Measurements from ENCODE around the gene ERICH6B. TPM values are rescaled to one million over a fixed set of nuclear protein-coding genes. Genes with fewer than 3 reads are reported as not detected.
"Not testable (repeated sequence)": the region's sequence is repeated elsewhere in the genome, so short reads cannot be mapped to it uniquely, and the experiment has no call there.

Gene ERICH6B
- not detected for total RNA-seq

DNA sequence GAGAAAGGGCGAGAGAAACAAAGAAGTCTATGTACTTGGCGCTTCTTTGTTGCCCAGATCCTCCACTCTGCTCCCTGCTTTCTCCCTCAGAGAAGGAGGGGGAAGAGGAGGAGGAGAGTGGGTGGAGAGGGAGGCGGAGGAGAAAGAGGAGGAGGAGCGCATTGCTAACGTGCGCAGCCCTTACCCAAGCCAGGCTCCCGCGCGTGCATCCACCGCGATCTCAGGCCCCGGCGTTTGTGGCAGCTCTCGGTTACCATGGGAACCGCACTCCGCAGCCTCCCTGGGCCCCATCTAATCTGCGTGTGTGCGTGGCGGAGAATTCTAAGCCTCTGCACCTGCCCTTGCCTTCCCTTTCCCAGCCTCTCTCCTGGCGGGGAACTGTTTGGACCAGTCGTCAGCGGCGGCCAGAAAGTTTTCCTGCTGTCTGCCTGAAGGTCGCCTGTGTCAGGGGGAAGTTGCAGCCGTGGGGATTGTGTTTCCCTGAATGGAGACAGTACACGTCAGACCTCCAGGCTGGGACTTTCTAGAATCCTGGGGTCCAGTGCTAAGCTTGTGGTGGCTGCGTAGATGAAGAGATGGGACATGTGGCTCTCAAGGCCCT, at the start of gene ERICH6B:
Gene ERICH6B, minus strand, starts transcription at position 239 of the 601 bp plus-strand sequence. CDS start 18,734 bp downstream, outside the sequence.
- peaks cover 0 to 6% (median 0%) of the 10 kb centered on the region in 3 donors for H3K4me1 ChIP-seq (ENCODE audit: control insufficient read depth in 3 of 3, insufficient read depth in 3 of 3, low read length in 3 of 3)
- H3K36me3 ChIP-seq (ENCODE audit: control insufficient read depth in 3 of 3, insufficient read depth in 3 of 3, low read length in 3 of 3) = no peaks in the 10 kb centered on the region
- H3K27ac ChIP-seq (ENCODE audit: low read depth, low read length) = no peak within 1 kb of the TSS
- peaks cover 4 to 24% (median 12%) of the 10 kb centered on the region in 3 donors for H3K27me3 ChIP-seq (ENCODE audit: control insufficient read depth in 3 of 3, insufficient read depth in 3 of 3, low read length in 3 of 3)
- no peak within 1 kb of the TSS for H3K9ac ChIP-seq (ENCODE audit: low read depth in 1 of 3, low read length in 3 of 3)
- H3K9me3 ChIP-seq (ENCODE audit: control insufficient read depth in 3 of 3, low read length in 3 of 3) = no peaks in the 10 kb centered on the region
- peak within 1 kb of the TSS in 2 of 3 donors; percentile 32 to 45 for H3K4me3 ChIP-seq (ENCODE audit: low read length in 3 of 3)

DNA sequence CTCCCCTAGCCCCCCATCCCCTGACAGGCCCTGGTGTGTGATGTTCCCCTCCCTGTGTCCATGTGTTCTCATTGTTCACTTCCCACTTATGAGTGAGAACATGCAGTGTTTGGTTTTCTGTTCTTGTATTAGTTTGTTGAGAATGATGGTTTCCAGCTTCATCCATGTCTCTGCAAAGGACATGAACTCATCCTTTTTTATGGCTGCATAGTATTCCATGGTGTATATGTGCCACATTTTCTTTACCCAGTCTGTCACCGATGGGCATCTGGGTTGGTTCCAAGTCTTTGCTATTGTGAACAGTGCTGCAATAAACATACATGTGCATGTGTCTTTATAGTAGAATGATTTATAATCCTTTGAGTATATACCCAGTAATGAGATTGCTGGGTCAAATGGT, 47.4 kb upstream of the ERICH6B start:
- not testable (repeated sequence) for H3K9ac ChIP-seq (ENCODE audit: low read depth in 1 of 3, low read length in 3 of 3); H3K4me3 ChIP-seq (ENCODE audit: low read length in 3 of 3); H3K9me3 ChIP-seq (ENCODE audit: control insufficient read depth in 3 of 3, low read length in 3 of 3); H3K36me3 ChIP-seq (ENCODE audit: control insufficient read depth in 3 of 3, insufficient read depth in 3 of 3, low read length in 3 of 3); H3K4me1 ChIP-seq (ENCODE audit: control insufficient read depth in 3 of 3, insufficient read depth in 3 of 3, low read length in 3 of 3); H3K27ac ChIP-seq (ENCODE audit: low read depth, low read length); H3K27me3 ChIP-seq (ENCODE audit: control insufficient read depth in 3 of 3, insufficient read depth in 3 of 3, low read length in 3 of 3)

DNA sequence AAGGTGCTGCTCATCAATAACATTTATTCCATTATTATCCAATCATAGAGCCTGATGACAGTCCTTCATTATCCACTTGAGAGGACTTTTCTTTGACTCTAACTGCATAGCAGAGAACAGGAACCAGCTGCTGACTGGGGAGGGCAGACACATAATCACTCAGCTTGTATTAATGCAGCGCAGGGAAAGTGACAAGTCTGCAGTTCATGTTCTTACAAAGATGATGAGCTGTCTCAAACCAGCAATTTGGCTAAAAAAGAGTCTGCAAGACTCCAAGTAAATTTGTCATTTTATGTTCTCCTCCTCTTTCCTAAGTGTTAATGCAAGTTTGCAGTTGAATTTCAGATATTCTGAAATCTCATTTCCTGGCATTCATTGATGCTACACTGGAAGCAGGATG, 46.6 kb upstream of the ERICH6B start:
- Histone ChIP-seq H3K9ac (ENCODE audit: low read depth in 1 of 3, low read length in 3 of 3) (no peak overlapping the region), H3K4me3 (ENCODE audit: low read length in 3 of 3) (no peak overlapping the region), H3K27ac (ENCODE audit: low read depth, low read length) (no peak overlapping the region), H3K4me1 (ENCODE audit: control insufficient read depth in 3 of 3, insufficient read depth in 3 of 3, low read length in 3 of 3) (no peaks in the 10 kb centered on the region), H3K27me3 (ENCODE audit: control insufficient read depth in 3 of 3, insufficient read depth in 3 of 3, low read length in 3 of 3) (no peaks in the 10 kb centered on the region), H3K9me3 (ENCODE audit: control insufficient read depth in 3 of 3, low read length in 3 of 3) (no peaks in the 10 kb centered on the region), H3K36me3 (ENCODE audit: control insufficient read depth in 3 of 3, insufficient read depth in 3 of 3, low read length in 3 of 3) (no peaks in the 10 kb centered on the region)

DNA sequence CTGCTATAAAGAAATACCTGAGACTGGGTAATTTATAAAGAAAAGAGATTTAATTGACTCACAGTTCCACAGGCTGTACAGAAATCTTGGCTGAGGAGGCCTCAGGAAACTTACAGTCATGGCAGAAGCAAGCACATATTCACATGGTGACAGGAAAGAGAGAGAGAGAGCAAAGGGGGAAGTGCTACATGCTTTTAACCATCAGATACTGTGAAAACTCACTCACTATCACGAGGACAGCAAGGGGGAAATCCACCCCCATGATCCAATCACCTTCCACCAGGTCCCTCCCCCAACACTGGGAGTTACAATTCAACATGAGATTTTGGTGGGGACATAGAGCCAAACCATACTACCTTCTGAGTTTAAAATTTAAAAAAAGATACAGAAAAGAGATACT, 44.9 kb upstream of the ERICH6B start:
- H3K9me3 ChIP-seq (ENCODE audit: control insufficient read depth in 3 of 3, low read length in 3 of 3); H3K9ac ChIP-seq (ENCODE audit: low read depth in 1 of 3, low read length in 3 of 3); H3K4me1 ChIP-seq (ENCODE audit: control insufficient read depth in 3 of 3, insufficient read depth in 3 of 3, low read length in 3 of 3); H3K27ac ChIP-seq (ENCODE audit: low read depth, low read length); H3K36me3 ChIP-seq (ENCODE audit: control insufficient read depth in 3 of 3, insufficient read depth in 3 of 3, low read length in 3 of 3); H3K4me3 ChIP-seq (ENCODE audit: low read length in 3 of 3); H3K27me3 ChIP-seq (ENCODE audit: control insufficient read depth in 3 of 3, insufficient read depth in 3 of 3, low read length in 3 of 3): not testable (repeated sequence)

DNA sequence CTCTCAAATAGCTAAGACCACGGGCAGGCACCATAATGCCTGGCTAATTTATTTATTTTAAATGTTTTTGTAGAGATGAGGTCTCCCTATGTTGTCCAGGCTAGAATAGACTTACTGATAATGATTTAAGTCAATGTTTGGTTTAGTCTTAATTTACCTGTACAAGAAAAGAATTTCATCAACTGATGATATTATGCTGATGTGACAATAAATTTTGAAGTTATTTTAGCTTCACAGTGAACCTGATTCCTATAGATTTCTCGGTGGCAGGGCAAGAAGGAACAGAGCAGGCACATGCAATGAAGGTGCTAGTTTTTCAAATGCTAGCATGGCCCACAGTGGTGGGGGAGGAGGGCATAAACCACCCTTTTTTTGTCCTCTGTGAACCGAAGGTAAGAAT, 44.0 kb upstream of the ERICH6B start:
- no peak overlapping the region for H3K4me3 ChIP-seq (ENCODE audit: low read length in 3 of 3)
- no peaks in the 10 kb centered on the region for H3K36me3 ChIP-seq (ENCODE audit: control insufficient read depth in 3 of 3, insufficient read depth in 3 of 3, low read length in 3 of 3)
- H3K9me3 ChIP-seq (ENCODE audit: control insufficient read depth in 3 of 3, low read length in 3 of 3) = no peaks in the 10 kb centered on the region
- H3K27ac ChIP-seq (ENCODE audit: low read depth, low read length) = no peak overlapping the region
- no peaks in the 10 kb centered on the region for H3K4me1 ChIP-seq (ENCODE audit: control insufficient read depth in 3 of 3, insufficient read depth in 3 of 3, low read length in 3 of 3)
- no peak overlapping the region for H3K9ac ChIP-seq (ENCODE audit: low read depth in 1 of 3, low read length in 3 of 3)
- H3K27me3 ChIP-seq (ENCODE audit: control insufficient read depth in 3 of 3, insufficient read depth in 3 of 3, low read length in 3 of 3) = no peaks in the 10 kb centered on the region

GRCh38 chr13:45658586-45659235, 43.2 kb upstream of the ERICH6B start:
- H3K4me1 ChIP-seq (ENCODE audit: control insufficient read depth in 3 of 3, insufficient read depth in 3 of 3, low read length in 3 of 3) = no peaks in the 10 kb centered on the region
- H3K36me3 ChIP-seq (ENCODE audit: control insufficient read depth in 3 of 3, insufficient read depth in 3 of 3, low read length in 3 of 3) = no peaks in the 10 kb centered on the region
- H3K9ac ChIP-seq (ENCODE audit: low read depth in 1 of 3, low read length in 3 of 3) = no peak overlapping the region
- no peak overlapping the region for H3K27ac ChIP-seq (ENCODE audit: low read depth, low read length)
- H3K4me3 ChIP-seq (ENCODE audit: low read length in 3 of 3) = no peak overlapping the region
- H3K9me3 ChIP-seq (ENCODE audit: control insufficient read depth in 3 of 3, low read length in 3 of 3) = no peaks in the 10 kb centered on the region
- no peaks in the 10 kb centered on the region for H3K27me3 ChIP-seq (ENCODE audit: control insufficient read depth in 3 of 3, insufficient read depth in 3 of 3, low read length in 3 of 3)

- H3K9ac ChIP-seq (ENCODE audit: low read depth in 1 of 3, low read length in 3 of 3) = no peak overlapping the region
- H3K4me1 ChIP-seq (ENCODE audit: control insufficient read depth in 3 of 3, insufficient read depth in 3 of 3, low read length in 3 of 3) = no peaks in the 10 kb centered on the region
- H3K4me3 ChIP-seq (ENCODE audit: low read length in 3 of 3) = no peak overlapping the region
- H3K27me3 ChIP-seq (ENCODE audit: control insufficient read depth in 3 of 3, insufficient read depth in 3 of 3, low read length in 3 of 3) = no peaks in the 10 kb centered on the region
- H3K27ac ChIP-seq (ENCODE audit: low read depth, low read length) = no peak overlapping the region
- H3K9me3 ChIP-seq (ENCODE audit: control insufficient read depth in 3 of 3, low read length in 3 of 3) = no peaks in the 10 kb centered on the region
- H3K36me3 ChIP-seq (ENCODE audit: control insufficient read depth in 3 of 3, insufficient read depth in 3 of 3, low read length in 3 of 3) = no peaks in the 10 kb centered on the region
Measured at GRCh38 chr13:45654633-45655349, 39.3 kb upstream of the ERICH6B start.

- not testable (repeated sequence) for H3K9me3 ChIP-seq (ENCODE audit: control insufficient read depth in 3 of 3, low read length in 3 of 3); H3K27ac ChIP-seq (ENCODE audit: low read depth, low read length); H3K27me3 ChIP-seq (ENCODE audit: control insufficient read depth in 3 of 3, insufficient read depth in 3 of 3, low read length in 3 of 3); H3K4me1 ChIP-seq (ENCODE audit: control insufficient read depth in 3 of 3, insufficient read depth in 3 of 3, low read length in 3 of 3); H3K4me3 ChIP-seq (ENCODE audit: low read length in 3 of 3); H3K36me3 ChIP-seq (ENCODE audit: control insufficient read depth in 3 of 3, insufficient read depth in 3 of 3, low read length in 3 of 3); H3K9ac ChIP-seq (ENCODE audit: low read depth in 1 of 3, low read length in 3 of 3)
Measured at GRCh38 chr13:45645263-45645662, 29.7 kb upstream of the ERICH6B start.

DNA sequence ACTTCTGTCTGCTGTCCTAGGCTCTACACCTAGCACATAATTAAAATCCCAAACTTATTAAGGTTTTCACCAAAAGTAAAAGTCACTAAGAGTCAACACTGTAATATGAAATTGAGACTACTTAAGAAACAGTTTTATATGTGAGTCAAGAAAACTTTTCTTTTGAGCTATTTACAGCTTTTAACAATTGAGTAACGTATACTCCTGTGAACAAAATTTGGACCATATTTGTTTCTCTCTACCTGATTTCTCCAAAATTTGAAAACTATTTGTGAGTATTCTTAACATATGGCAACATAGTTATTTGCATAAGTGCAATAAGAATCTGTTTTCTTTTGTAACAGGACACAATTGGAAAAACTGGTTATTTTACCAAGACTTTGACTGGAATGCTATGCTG, 26.6 kb upstream of the ERICH6B start:
- not testable (repeated sequence) for H3K27ac ChIP-seq (ENCODE audit: low read depth, low read length); H3K4me3 ChIP-seq (ENCODE audit: low read length in 3 of 3); H3K4me1 ChIP-seq (ENCODE audit: control insufficient read depth in 3 of 3, insufficient read depth in 3 of 3, low read length in 3 of 3); H3K9me3 ChIP-seq (ENCODE audit: control insufficient read depth in 3 of 3, low read length in 3 of 3); H3K9ac ChIP-seq (ENCODE audit: low read depth in 1 of 3, low read length in 3 of 3); H3K27me3 ChIP-seq (ENCODE audit: control insufficient read depth in 3 of 3, insufficient read depth in 3 of 3, low read length in 3 of 3); H3K36me3 ChIP-seq (ENCODE audit: control insufficient read depth in 3 of 3, insufficient read depth in 3 of 3, low read length in 3 of 3)

- not testable (repeated sequence) for H3K9me3 ChIP-seq (ENCODE audit: control insufficient read depth in 3 of 3, low read length in 3 of 3); H3K36me3 ChIP-seq (ENCODE audit: control insufficient read depth in 3 of 3, insufficient read depth in 3 of 3, low read length in 3 of 3); H3K9ac ChIP-seq (ENCODE audit: low read depth in 1 of 3, low read length in 3 of 3); H3K27ac ChIP-seq (ENCODE audit: low read depth, low read length); H3K27me3 ChIP-seq (ENCODE audit: control insufficient read depth in 3 of 3, insufficient read depth in 3 of 3, low read length in 3 of 3); H3K4me3 ChIP-seq (ENCODE audit: low read length in 3 of 3); H3K4me1 ChIP-seq (ENCODE audit: control insufficient read depth in 3 of 3, insufficient read depth in 3 of 3, low read length in 3 of 3)
Measured at GRCh38 chr13:45635291-45635690, 19.8 kb upstream of the ERICH6B start.
